ENCODE results near the gene PF4V1. TPM values are rescaled to one million over a fixed set of nuclear protein-coding genes. Genes with fewer than 3 reads are reported as not detected.

Gene PF4V1
- total RNA-seq, 2 experiments from 2014 or later: not detected

GRCh38 chr4:73839071-73839470 lies 14.0 kb upstream of the PF4V1 start:
- H3K79me2 ChIP-seq (ENCODE audit: insufficient read depth, low read depth, low read length): no peaks in the 10 kb centered on the region
- BruUV-seq (replicated peaks): no TSS peak
- H3K4me2 ChIP-seq (ENCODE audit: low read length): no peak overlapping the region
- intact Hi-C loops (cut with micrococcal nuclease; ENCODE audit: unreplicated experiment): no loop called here
- H3K36me3 ChIP-seq (ENCODE audit: insufficient read depth, low read length): no peaks in the 10 kb centered on the region
- H3K27ac ChIP-seq (ENCODE audit: low read depth, low read length, poor library complexity, severe bottlenecking): no peak overlapping the region
- TF ChIP-seq EZH2phosphoT487 (IDR thresholded peaks at IDR 0.05; ENCODE audit: borderline replicate concordance, low read depth, low read length) (no peak), CTCF (conservative IDR thresholded peaks at IDR 0.05; ENCODE audit: low read length) (no peak)
- H3K4me3 ChIP-seq (ENCODE audit: low read depth, low read length, poor library complexity, severe bottlenecking): no peak overlapping the region
- H3K9me3 ChIP-seq (ENCODE audit: low read length): no peaks in the 10 kb centered on the region
- no peak overlapping the region for H2AFZ ChIP-seq (ENCODE audit: low read length)
- ChIA-PET POLR2A (interaction anchor here (1.1 kb wide), 1 partner anchor 17 kb away, joined by 3 read pairs; no protein-coding TSS in a partner anchor), CTCF (ENCODE audit: unreplicated experiment) (no interaction called here)
- H4K20me1 ChIP-seq (ENCODE audit: insufficient read depth, low read length): no peaks in the 10 kb centered on the region
- H3K4me1 ChIP-seq (ENCODE audit: insufficient read depth, low read length, poor library complexity, severe bottlenecking): no peaks in the 10 kb centered on the region
- H3K9me2 ChIP-seq (ENCODE audit: insufficient read depth, low read length): no peaks in the 10 kb centered on the region
- DNase-seq (ENCODE audit: low spot score): no peak

GRCh38 chr4:73839715-73840114 lies 13.4 kb upstream of the PF4V1 start:
- no peaks in the 10 kb centered on the region for H3K36me3 ChIP-seq (ENCODE audit: insufficient read depth, low read length)
- no peak overlapping the region for H3K4me3 ChIP-seq (ENCODE audit: low read depth, low read length, poor library complexity, severe bottlenecking)
- H3K4me2 ChIP-seq (ENCODE audit: low read length): no peak overlapping the region
- POLR2A ChIA-PET: interaction anchor here (0.7 to 1.1 kb wide), 2 partner anchors 18 to 231 kb away, joined by 3 to 4 read pairs; no protein-coding TSS in a partner anchor
- no peaks in the 10 kb centered on the region for H3K9me3 ChIP-seq (ENCODE audit: low read length)
- H3K79me2 ChIP-seq (ENCODE audit: insufficient read depth, low read depth, low read length): no peaks in the 10 kb centered on the region
- no peaks in the 10 kb centered on the region for H4K20me1 ChIP-seq (ENCODE audit: insufficient read depth, low read length)
- no peak overlapping the region for H3K27ac ChIP-seq (ENCODE audit: low read depth, low read length, poor library complexity, severe bottlenecking)
- H3K9me2 ChIP-seq (ENCODE audit: insufficient read depth, low read length): no peaks in the 10 kb centered on the region
- DNase-seq (ENCODE audit: low spot score): no peak
- no peaks in the 10 kb centered on the region for H3K4me1 ChIP-seq (ENCODE audit: insufficient read depth, low read length, poor library complexity, severe bottlenecking)
- TF ChIP-seq CTCF (conservative IDR thresholded peaks at IDR 0.05; ENCODE audit: low read length): no peak
- TF ChIP-seq EZH2phosphoT487 (IDR thresholded peaks at IDR 0.05; ENCODE audit: borderline replicate concordance, low read depth, low read length): no peak
- intact Hi-C loops (cut with micrococcal nuclease; ENCODE audit: unreplicated experiment): no loop called here
- CTCF ChIA-PET (ENCODE audit: unreplicated experiment): interaction anchor here (0.6 kb wide), 1 partner anchor 15 kb away, joined by 3 read pairs; no protein-coding TSS in a partner anchor
- H2AFZ ChIP-seq (ENCODE audit: low read length): no peak overlapping the region
- no TSS peak for BruUV-seq (replicated peaks)

GRCh38 chr4:73841243-73841925 lies 11.7 kb upstream of the PF4V1 start:
- BruUV-seq (replicated peaks): no TSS peak
- H3K36me3 ChIP-seq (ENCODE audit: insufficient read depth, low read length): no peaks in the 10 kb centered on the region
- H3K79me2 ChIP-seq (ENCODE audit: insufficient read depth, low read depth, low read length): no peaks in the 10 kb centered on the region
- no peak for DNase-seq (ENCODE audit: low spot score)
- no peaks in the 10 kb centered on the region for H3K9me2 ChIP-seq (ENCODE audit: insufficient read depth, low read length)
- POLR2A ChIA-PET: interaction anchor here (0.6 kb wide), 1 partner anchor 343 kb away, joined by 3 read pairs; no protein-coding TSS in a partner anchor
- H3K9me3 ChIP-seq (ENCODE audit: low read length): no peaks in the 10 kb centered on the region
- H3K4me2 ChIP-seq (ENCODE audit: low read length): no peak overlapping the region
- H3K4me1 ChIP-seq (ENCODE audit: insufficient read depth, low read length, poor library complexity, severe bottlenecking): no peaks in the 10 kb centered on the region
- H4K20me1 ChIP-seq (ENCODE audit: insufficient read depth, low read length): no peaks in the 10 kb centered on the region
- no peak overlapping the region for H3K4me3 ChIP-seq (ENCODE audit: low read depth, low read length, poor library complexity, severe bottlenecking)
- CTCF ChIA-PET (ENCODE audit: unreplicated experiment): no interaction called here
- intact Hi-C loops (cut with micrococcal nuclease; ENCODE audit: unreplicated experiment): no loop called here
- TF ChIP-seq CTCF (conservative IDR thresholded peaks at IDR 0.05; ENCODE audit: low read length) (no peak), EZH2phosphoT487 (IDR thresholded peaks at IDR 0.05; ENCODE audit: borderline replicate concordance, low read depth, low read length) (no peak)
- H3K27ac ChIP-seq (ENCODE audit: low read depth, low read length, poor library complexity, severe bottlenecking): no peak overlapping the region
- H2AFZ ChIP-seq (ENCODE audit: low read length): no peak overlapping the region

All from OCI-LY7 (cell line).